ENCODE measurements around the gene KCNQ1. TPM values are rescaled to one million over a fixed set of nuclear protein-coding genes. Genes with fewer than 3 reads are reported as not detected.
A peak's percentile ranks its signal among the peaks of the same experiment; 100 is the strongest.

KCNQ1 gene
- total RNA-seq, 1 experiment from 2014 or later, result 2.3 TPM

DNA sequence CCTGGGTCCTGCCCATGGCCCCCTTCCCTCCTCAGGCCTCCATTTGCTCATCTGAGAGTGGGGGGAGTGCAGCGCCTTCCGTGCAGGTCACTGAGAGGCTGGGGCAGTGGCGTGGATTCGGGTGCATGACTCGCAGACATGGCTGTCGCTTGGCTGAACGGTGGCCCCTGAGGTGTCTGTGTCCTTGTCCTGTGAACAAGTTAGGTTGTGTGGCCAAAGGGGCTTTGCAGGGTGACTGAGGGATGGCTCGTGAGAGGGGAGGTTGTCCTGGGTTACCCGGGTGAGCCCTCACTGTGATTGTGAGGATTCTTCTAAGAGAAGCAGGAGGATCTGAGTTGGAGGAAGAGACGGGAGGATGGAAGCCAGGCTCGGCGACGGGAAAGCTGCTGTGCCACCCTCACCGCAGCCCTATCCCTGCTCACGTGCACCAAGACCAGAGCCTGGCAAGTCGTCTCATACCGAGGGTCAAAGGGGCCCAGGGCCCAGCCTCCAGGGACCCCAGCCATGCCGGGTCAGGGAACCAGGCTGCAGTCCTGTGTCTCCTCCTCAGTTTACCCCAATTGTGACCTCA, 79.1 kb downstream of the KCNQ1 start:
- Histone ChIP-seq H2AFZ (ENCODE audit: low read length) (no peak overlapping the region), H2BK120ac (ENCODE audit: low read depth, low read length, poor library complexity, severe bottlenecking) (no peak overlapping the region), H3K4me2 (ENCODE audit: insufficient read depth, insufficient read length, low read length) (no peak overlapping the region), H2AK5ac (ENCODE audit: insufficient read length, low read length) (no peak overlapping the region), H2BK12ac (ENCODE audit: insufficient read length, low read depth, low read length) (no peak overlapping the region), H4K91ac (ENCODE audit: insufficient read length, low read depth, low read length) (no peak overlapping the region), H3K4me1 (ENCODE audit: insufficient read depth, low read length) (no peaks in the 10 kb centered on the region), H2BK15ac (ENCODE audit: low read depth, low read length) (no peak overlapping the region), H3K27ac (ENCODE audit: insufficient read length, low read depth, low read length) (no peak overlapping the region), H3K14ac (ENCODE audit: insufficient read depth, low read length) (no peak overlapping the region), H3K9me3 (ENCODE audit: control insufficient read depth, low read depth, low read length) (no peaks in the 10 kb centered on the region), H3K23ac (ENCODE audit: insufficient read length, low read depth, low read length) (no peak overlapping the region), H3K79me2 (ENCODE audit: insufficient read depth, low read length) (no peaks in the 10 kb centered on the region), H3K23me2 (ENCODE audit: insufficient read length, low read depth, low read length, poor library complexity, severe bottlenecking) (no peaks in the 10 kb centered on the region), H3K27me3 (ENCODE audit: insufficient read depth, low read length) (no peaks in the 10 kb centered on the region; the same call in 1 of the 2 replicates), H3T11ph (ENCODE audit: low read length) (no peak overlapping the region), H4K8ac (replicated peaks; ENCODE audit: insufficient read length, low read depth, low read length) (no peak overlapping the region), H4K5ac (ENCODE audit: insufficient read length, low read depth, low read length) (no peak overlapping the region), H3K18ac (ENCODE audit: insufficient read length, low read depth, low read length) (no peak overlapping the region), H3K4ac (ENCODE audit: low read depth, low read length) (no peak overlapping the region), H3K79me1 (ENCODE audit: insufficient read depth, low read depth, low read length, poor library complexity, severe bottlenecking) (no peaks in the 10 kb centered on the region), H4K20me1 (ENCODE audit: control insufficient read depth, insufficient read depth, insufficient read length) (no peaks in the 10 kb centered on the region), H3K56ac (ENCODE audit: insufficient read length, low read depth, low read length) (no peak overlapping the region), H3K9ac (ENCODE audit: extremely low read depth, insufficient read length, low read length) (no peak overlapping the region), H2BK20ac (ENCODE audit: low read depth, low read length, poor library complexity, severe bottlenecking) (no peak overlapping the region), H2BK5ac (ENCODE audit: insufficient read length, low read length) (no peak overlapping the region)
- H3K4me3 Mint-ChIP-seq, result no peak overlapping the region
- peaks cover 0 to 4% of the 10 kb centered on the region in 2 experiments; a peak in 1 of 4 replicates for H3K4me1 Mint-ChIP-seq
- no peaks in the 10 kb centered on the region for H3K36me3 Mint-ChIP-seq (ENCODE audit: insufficient read depth in 1 of 3, low read depth in 3 of 3)
- DNase-seq, result peak; percentile 18
- H3K27me3 Mint-ChIP-seq (ENCODE audit: low read depth), result peaks cover 70% of the 10 kb centered on the region
- H3K9me3 Mint-ChIP-seq, result no peaks in the 10 kb centered on the region
- TF ChIP-seq, protein P1, sequence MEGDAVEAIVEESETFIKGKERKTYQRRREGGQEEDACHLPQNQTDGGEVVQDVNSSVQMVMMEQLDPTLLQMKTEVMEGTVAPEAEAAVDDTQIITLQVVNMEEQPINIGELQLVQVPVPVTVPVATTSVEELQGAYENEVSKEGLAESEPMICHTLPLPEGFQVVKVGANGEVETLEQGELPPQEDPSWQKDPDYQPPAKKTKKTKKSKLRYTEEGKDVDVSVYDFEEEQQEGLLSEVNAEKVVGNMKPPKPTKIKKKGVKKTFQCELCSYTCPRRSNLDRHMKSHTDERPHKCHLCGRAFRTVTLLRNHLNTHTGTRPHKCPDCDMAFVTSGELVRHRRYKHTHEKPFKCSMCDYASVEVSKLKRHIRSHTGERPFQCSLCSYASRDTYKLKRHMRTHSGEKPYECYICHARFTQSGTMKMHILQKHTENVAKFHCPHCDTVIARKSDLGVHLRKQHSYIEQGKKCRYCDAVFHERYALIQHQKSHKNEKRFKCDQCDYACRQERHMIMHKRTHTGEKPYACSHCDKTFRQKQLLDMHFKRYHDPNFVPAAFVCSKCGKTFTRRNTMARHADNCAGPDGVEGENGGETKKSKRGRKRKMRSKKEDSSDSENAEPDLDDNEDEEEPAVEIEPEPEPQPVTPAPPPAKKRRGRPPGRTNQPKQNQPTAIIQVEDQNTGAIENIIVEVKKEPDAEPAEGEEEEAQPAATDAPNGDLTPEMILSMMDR (conservative IDR thresholded peaks at IDR 0.05), result no peak
- peak overlapping the region in 1 of 3 experiments; percentile 57; a peak in 2 of 7 replicates for H3K27ac Mint-ChIP-seq
- no CpG with 5 or more reads among the region's 18 CpGs for WGBS (ENCODE audit: extremely low coverage, insufficient read length, low lambda C conversion rate)

Data from H9 (cell line).